HCT116 (cell line): Measurements from ENCODE around the gene DDX60. TPM values are rescaled to one million over a fixed set of nuclear protein-coding genes. Genes with fewer than 3 reads are reported as not detected.

Experiments
- ATAC-seq: fragments of 200-7000 bp; cut with Tn5 transposase; 2 replicates; pipeline ENCODE4 v1.9.1; 2020; ENCODE audit warnings: mild to moderate bottlenecking, moderate library complexity
- BruUV-seq: library from RNA; stranded (reverse); fragments of 400-500 nt; replicated peaks from 2 replicates; lab custom pipeline; 2021; lab: Mats Ljungman, UMichigan
- CTCF ChIA-PET: fragments of 300-600 bp; sonication (Branson Sonifier 250); formaldehyde crosslinking; loops from one replicate; lab custom pipeline; 2021; ENCODE audit warnings: antibody characterized with exemption; lab: Charles Lee
- POLR2A ChIA-PET: fragments of 300-600, 350-600 bp; sonication (Branson Sonifier 250); formaldehyde crosslinking; loops from one replicate; lab custom pipeline; 2021; ENCODE audit warnings: antibody characterized with exemption; lab: Charles Lee
- RAD21 ChIA-PET, 2 experiments: fragments of 300-600 bp; sonication (Branson Sonifier 250); formaldehyde crosslinking; loops; one replicate each; lab custom pipeline; 2023; ENCODE audit warnings: low total read pairs in 2 of 2; ENCODE audit not compliant: uncharacterized antibody in 2 of 2, unreplicated experiment in 2 of 2, low non-redundant PET in 1 of 2; lab: Charles Lee
- DNase-seq: peaks from one replicate; pipeline ENCODE4 v3.0.0-alpha.2; 2010; ENCODE audit warnings: low read depth, low spot score
- H2AFZ ChIP-seq: fragments of 200-600 bp; shearing (Covaris generic), sonication (generic); 2 replicates; pipeline ENCODE4 v1.6.1; 2017; ENCODE audit warnings: low read depth, mixed run types, mixed read lengths, antibody characterized with exemption, low read length; ENCODE audit not compliant: poor library complexity, severe bottlenecking
- H3K27ac ChIP-seq: 2 replicates; pipeline ENCODE4 v1.5.1; 2012; ENCODE audit warnings: low read depth, low read length
- H3K27me3 ChIP-seq: fragments of 200-600 bp; sonication (generic); 2 replicates; pipeline ENCODE4 v1.6.1; 2016; ENCODE audit warnings: mixed run types, low read length, mixed read lengths; ENCODE audit not compliant: insufficient read depth
- H3K36me3 ChIP-seq, 2 experiments: fragments of 200-500 bp in 1 of 2; fragments of 200-600 bp in 1 of 2; sonication (Bioruptor generic) in 1 of 2; sonication (generic) in 1 of 2; 2 replicates each; pipeline versions ENCODE4 v1.5.1 to v1.6.1; 2014 to 2016; ENCODE audit warnings: low read length in 2 of 2, inconsistent platforms in 1 of 2, mixed read lengths in 1 of 2, mixed run types in 1 of 2; ENCODE audit not compliant: insufficient read depth in 2 of 2, control insufficient read depth in 1 of 2
- H3K4me1 ChIP-seq, 2 experiments: fragments of 200-600 bp in 1 of 2; sonication (generic) in 1 of 2; 2 replicates each; pipeline versions ENCODE4 v1.5.1 to v1.6.1; 2012 to 2017; ENCODE audit warnings: low read length in 2 of 2, inconsistent platforms in 1 of 2, mild to moderate bottlenecking in 1 of 2, mixed read lengths in 1 of 2, mixed run types in 1 of 2, moderate library complexity in 1 of 2; ENCODE audit not compliant: insufficient read depth in 2 of 2, control insufficient read depth in 1 of 2
- H3K4me2 ChIP-seq: fragments of 200-600 bp; sonication (generic); 2 replicates; pipeline ENCODE4 v1.6.1; 2017; ENCODE audit warnings: mixed run types, low read length, mixed read lengths
- H3K4me3 ChIP-seq, 2 experiments: fragments of 200-600 bp in 1 of 2; sonication (generic) in 1 of 2; replicated peaks in 1 of 2; 2 replicates each; pipeline ENCODE4 v1.5.1; 2011 to 2016; ENCODE audit warnings: low read length in 2 of 2, control low read depth in 1 of 2, low read depth in 1 of 2, mild to moderate bottlenecking in 1 of 2, mixed read lengths in 1 of 2, mixed run types in 1 of 2
- H3K79me2 ChIP-seq: fragments of 200-600 bp; sonication (generic); 2 replicates; pipeline ENCODE4 v1.6.1; 2017; ENCODE audit warnings: mild to moderate bottlenecking, mixed run types, low read length, moderate library complexity, mixed read lengths; ENCODE audit not compliant: insufficient read depth
- H3K9ac ChIP-seq: fragments of 200-600 bp; sonication (generic); 2 replicates; pipeline ENCODE4 v1.6.1; 2016; ENCODE audit warnings: low read length, mixed read lengths
- H3K9me2 ChIP-seq: fragments of 200-600 bp; sonication (generic), shearing (Covaris generic); 2 replicates; pipeline ENCODE4 v1.6.1; 2017; ENCODE audit warnings: mixed run types, mild to moderate bottlenecking, moderate library complexity; ENCODE audit not compliant: insufficient read depth
- H3K9me3 ChIP-seq, 2 experiments: fragments of 200-500 bp in 1 of 2; fragments of 200-600 bp in 1 of 2; sonication (Bioruptor generic) in 1 of 2; sonication (generic) in 1 of 2; 2 replicates each; pipeline ENCODE4 v1.6.1; 2014 to 2017; ENCODE audit warnings: low read length in 2 of 2, mixed read lengths in 2 of 2, inconsistent platforms in 1 of 2, low read depth in 1 of 2, mild to moderate bottlenecking in 1 of 2, mixed run types in 1 of 2, moderate library complexity in 1 of 2; ENCODE audit not compliant: control insufficient read depth in 1 of 2, insufficient read depth in 1 of 2
- H4K20me1 ChIP-seq: fragments of 200-600 bp; sonication (generic), shearing (Covaris generic); 2 replicates; pipeline ENCODE4 v1.6.1; 2017; ENCODE audit warnings: mixed run types, mild to moderate bottlenecking, moderate library complexity; ENCODE audit not compliant: insufficient read depth
- CEBPB ChIP-seq: IDR thresholded peaks from 2 replicates; pipeline ENCODE4 v1.6.1; 2012; ENCODE audit warnings: low read depth
- ELF1 ChIP-seq: IDR thresholded peaks from 2 replicates; pipeline ENCODE4 v1.6.1; 2012; ENCODE audit warnings: low read depth, borderline replicate concordance
- FOSL1 ChIP-seq: IDR thresholded peaks from 2 replicates; pipeline ENCODE4 v1.6.1; 2012; ENCODE audit warnings: low read depth
- POLR2A ChIP-seq: IDR thresholded peaks from 2 replicates; pipeline ENCODE4 v1.7.0; 2011; ENCODE audit warnings: borderline replicate concordance; ENCODE audit not compliant: insufficient read depth, insufficient read length; ENCODE audit errors: extremely low read depth
- POLR2AphosphoS5 ChIP-seq: IDR thresholded peaks from 2 replicates; pipeline ENCODE4 v1.6.1; 2011; ENCODE audit warnings: mild to moderate bottlenecking, low read depth, low read length, moderate library complexity
- RAD21 ChIP-seq: IDR thresholded peaks from 2 replicates; pipeline ENCODE4 v1.6.1; 2012; ENCODE audit warnings: low read depth, mild to moderate bottlenecking
- REST ChIP-seq: IDR thresholded peaks from 2 replicates; pipeline ENCODE4 v1.6.1; 2012; ENCODE audit warnings: low read depth
- SIN3A ChIP-seq: IDR thresholded peaks from 2 replicates; pipeline ENCODE4 v1.6.1; 2012; ENCODE audit warnings: low read depth
- TCF7L2 ChIP-seq: IDR thresholded peaks from 2 replicates; pipeline ENCODE4 v1.7.0; 2011; ENCODE audit warnings: borderline replicate concordance, inconsistent platforms; ENCODE audit not compliant: insufficient read depth, insufficient read length; ENCODE audit errors: extremely low read depth
- YY1 ChIP-seq: IDR thresholded peaks from 2 replicates; pipeline ENCODE4 v1.6.1; 2011; ENCODE audit warnings: low read length, low read depth, moderate library complexity, mild to moderate bottlenecking; ENCODE audit not compliant: insufficient replicate concordance; ENCODE audit errors: extremely low read depth
- ZNF274 ChIP-seq: fragments of 200-500 bp; sonication (Bioruptor generic); IDR thresholded peaks from 2 replicates; pipeline ENCODE4 v1.6.1; 2014; ENCODE audit warnings: mild to moderate bottlenecking, low read depth, low read length, inconsistent platforms
- intact Hi-C: fragments of 100-400 bp; cut with micrococcal nuclease; formaldehyde crosslinking; loops from 2 replicates; pipeline ENCODE4 v1.10.0; 2022
- total RNA-seq: library from RNA; stranded (reverse); gene quantifications from one replicate; pipeline ENCODE4 v1.2.1, GENCODE V29; 2021; ENCODE audit not compliant: unreplicated experiment
- TF ChIP-seq, protein P1 (sequence below): IDR thresholded peaks from 2 replicates; pipeline ENCODE4 v1.6.1; 2012

Gene DDX60
- total RNA-seq, 1 experiment from 2014 or later, result 6.5 TPM

GRCh38 chr4:168220893-168221292, 97.7 kb downstream of the DDX60 start:
- H3K79me2 ChIP-seq, result no peaks in the 10 kb centered on the region
- H3K9me2 ChIP-seq, result no peaks in the 10 kb centered on the region
- ChIA-PET RAD21 (no interaction called here), POLR2A (no interaction called here), CTCF (no interaction called here)
- H3K27ac ChIP-seq, result no peak overlapping the region
- H4K20me1 ChIP-seq, result no peaks in the 10 kb centered on the region
- H3K4me1 ChIP-seq, result peaks cover 10 to 16% of the 10 kb centered on the region in 2 experiments; a peak in 3 of 4 replicates
- ATAC-seq (no peak), DNase-seq (no peak)
- no peaks in the 10 kb centered on the region for H3K9me3 ChIP-seq
- no TSS peak for BruUV-seq
- no peak overlapping the region for H2AFZ ChIP-seq
- H3K27me3 ChIP-seq, result no peaks in the 10 kb centered on the region
- H3K36me3 ChIP-seq, result no peaks in the 10 kb centered on the region
- H3K9ac ChIP-seq, result no peak overlapping the region
- intact Hi-C loops, result no loop called here
- TF ChIP-seq FOSL1 (no peak), SIN3A (no peak), ELF1 (no peak), REST (no peak)
- TF ChIP-seq, protein P1, sequence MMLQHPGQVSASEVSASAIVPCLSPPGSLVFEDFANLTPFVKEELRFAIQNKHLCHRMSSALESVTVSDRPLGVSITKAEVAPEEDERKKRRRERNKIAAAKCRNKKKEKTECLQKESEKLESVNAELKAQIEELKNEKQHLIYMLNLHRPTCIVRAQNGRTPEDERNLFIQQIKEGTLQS, result no peak
- H3K4me2 ChIP-seq, result peak overlapping the region; percentile 10; the same call in 1 of the 2 replicates
- H3K4me3 ChIP-seq, result no peak overlapping the region

GRCh38 chr4:168218645-168219044, 99.9 kb downstream of the DDX60 start:
- H3K79me2 ChIP-seq, result no peaks in the 10 kb centered on the region
- ChIA-PET RAD21 (interaction anchor here in 1 of 2 experiments (0.7 kb wide), 1 partner anchor 1075 kb away, joined by 4 read pairs; no protein-coding TSS in a partner anchor), POLR2A (interaction anchor here (0.7 kb wide), 1 partner anchor 34 kb away, joined by 3 read pairs; no protein-coding TSS in a partner anchor), CTCF (no interaction called here)
- peaks cover 10 to 16% of the 10 kb centered on the region in 2 experiments; a peak in 3 of 4 replicates for H3K4me1 ChIP-seq
- no TSS peak for BruUV-seq
- no peak overlapping the region for H3K9ac ChIP-seq
- no peak overlapping the region for H3K4me3 ChIP-seq
- H3K9me3 ChIP-seq, result no peaks in the 10 kb centered on the region
- no peaks in the 10 kb centered on the region for H3K27me3 ChIP-seq
- H3K36me3 ChIP-seq, result no peaks in the 10 kb centered on the region
- H2AFZ ChIP-seq, result no peak overlapping the region
- DNase-seq (no peak), ATAC-seq (no peak)
- no peaks in the 10 kb centered on the region for H4K20me1 ChIP-seq
- intact Hi-C loops, result no loop called here
- H3K27ac ChIP-seq, result no peak overlapping the region
- H3K4me2 ChIP-seq, result no peak overlapping the region
- H3K9me2 ChIP-seq, result no peaks in the 10 kb centered on the region
- no peak for TF ChIP-seq RAD21
- no peak for TF ChIP-seq ZNF274
- no peak for TF ChIP-seq FOSL1
- no peak for TF ChIP-seq POLR2A
- TF ChIP-seq, protein P1, result no peak
- TF ChIP-seq YY1, result no peak
- TF ChIP-seq CEBPB, result no peak
- TF ChIP-seq POLR2AphosphoS5, result no peak
- TF ChIP-seq REST, result no peak
- TF ChIP-seq TCF7L2, result no peak
